GM18498 (cell line): ENCODE measurements around the gene LZTS3.

ENCODE experiments used
- ATAC-seq: cut with Tn5 transposase; IDR thresholded peaks from one replicate; pipeline ENCODE4 v1.9.1; 2021; ENCODE audit warnings: mild to moderate bottlenecking, moderate library complexity; ENCODE audit not compliant: unreplicated experiment

LZTS3 gene

GRCh38 chr20:3115190-3116107, 57.9 kb downstream of the LZTS3 start:
- ATAC-seq: no peak
